HepG2 (cell line): ENCODE measurements around the gene CC2D1A. TPM values are rescaled to one million over a fixed set of nuclear protein-coding genes. Genes with fewer than 3 reads are reported as not detected.

ENCODE experiments used
- ATAC-seq: fragments of 200-7000 bp; cut with Tn5 transposase; 3 replicates; pipeline ENCODE4 v1.9.1; 2020; ENCODE audit warnings: mild to moderate bottlenecking, moderate library complexity
- BruUV-seq: library from RNA; stranded (reverse); fragments of 400-500 nt; replicated peaks from 2 replicates; lab custom pipeline; 2021; lab: Mats Ljungman, UMichigan
- CTCF ChIA-PET: fragments of 300-600 bp; formaldehyde crosslinking; extraction: SDS; loops from one replicate; lab custom pipeline; 2021; ENCODE audit warnings: low total read pairs, inconsistent platforms, low intra/inter-chr PET ratio; lab: Yijun Ruan, JAX
- POLR2A ChIA-PET: fragments of 350-600 bp; sonication (Branson Sonifier 250); formaldehyde crosslinking; loops from one replicate; lab custom pipeline; 2020; ENCODE audit warnings: antibody characterized with exemption, inconsistent platforms; lab: Yijun Ruan, JAX
- DNase-seq: peaks from one replicate; pipeline ENCODE4 v3.0.0-alpha.2; 2015; ENCODE audit warnings: low spot score
- FAIRE-seq: peaks from 3 replicates; lab custom pipeline; 2011; peaks lifted over from hg19 to GRCh38; lab: Jason Lieb, UNC
- H2AFZ ChIP-seq: one replicate; pipeline ENCODE4 v1.6.1; 2011; ENCODE audit warnings: low read length, inconsistent platforms
- H3K27ac ChIP-seq: fragments of 300-600 bp; 3 replicates; pipeline ENCODE4 v1.8.0; 2011; ENCODE audit warnings: mixed run types, mild to moderate bottlenecking, mixed read lengths, low read length, inconsistent platforms; ENCODE audit not compliant: insufficient read depth; ENCODE audit errors: extremely low read length
- H3K27me3 ChIP-seq, 2 experiments: fragments of 200-600 bp in 1 of 2; 2 replicates in 1 of 2; 3 replicates in 1 of 2; pipeline versions ENCODE4 v1.6.0 to v1.8.0; 2011; ENCODE audit warnings: low read length in 2 of 2, mild to moderate bottlenecking in 2 of 2, moderate library complexity in 2 of 2, inconsistent platforms in 1 of 2; ENCODE audit not compliant: insufficient read depth in 2 of 2, control insufficient read depth in 1 of 2
- H3K36me3 ChIP-seq, 2 experiments: fragments of 200-600 bp in 1 of 2; replicated peaks in 1 of 2; 2 replicates in 1 of 2; 3 replicates in 1 of 2; pipeline versions ENCODE4 v1.5.1 to v1.8.0; 2011; ENCODE audit warnings: low read length in 2 of 2, inconsistent platforms in 1 of 2; ENCODE audit not compliant: insufficient read depth in 2 of 2, control insufficient read depth in 1 of 2
- H3K4me1 ChIP-seq: 2 replicates; pipeline ENCODE4 v1.5.1; 2012; ENCODE audit warnings: low read length, inconsistent platforms; ENCODE audit not compliant: insufficient read depth
- H3K4me2 ChIP-seq: 2 replicates; pipeline ENCODE4 v1.6.0; 2011; ENCODE audit warnings: low read depth, low read length, inconsistent platforms
- H3K4me3 ChIP-seq, 3 experiments: fragments of 200-600 bp in 1 of 3; sonication (generic), shearing (Covaris generic) in 1 of 3; replicated peaks in 1 of 3; 2 replicates each; pipeline ENCODE4 v1.5.1; 2011 to 2016; ENCODE audit warnings: low read length in 3 of 3, inconsistent platforms in 2 of 3, low read depth in 2 of 3, mild to moderate bottlenecking in 2 of 3, control low read depth in 1 of 3, mixed read lengths in 1 of 3; ENCODE audit not compliant: insufficient read depth in 1 of 3
- H3K79me2 ChIP-seq: one replicate; pipeline ENCODE4 v1.6.1; 2011; ENCODE audit warnings: low read length, inconsistent platforms; ENCODE audit not compliant: insufficient read depth
- H3K9ac ChIP-seq: 2 replicates; pipeline ENCODE4 v1.6.0; 2011; ENCODE audit warnings: mild to moderate bottlenecking, low read depth, low read length, inconsistent platforms; ENCODE audit not compliant: insufficient read depth
- H3K9me3 ChIP-seq: 2 replicates; pipeline ENCODE4 v1.5.1; 2012; ENCODE audit warnings: mild to moderate bottlenecking, low read length
- H4K20me1 ChIP-seq: 2 replicates; pipeline ENCODE4 v1.6.0; 2011; ENCODE audit warnings: inconsistent platforms, mild to moderate bottlenecking, low read length, moderate library complexity; ENCODE audit not compliant: insufficient read depth
- CBX5 ChIP-seq: sonication (generic); formaldehyde crosslinking; IDR thresholded peaks from 2 replicates; pipeline ENCODE4 v1.4.0; 2020; ENCODE audit warnings: missing genetic modification reagents, borderline replicate concordance
- ELF3 ChIP-seq: IDR thresholded peaks from 2 replicates; pipeline ENCODE4 v1.6.1; 2016; ENCODE audit warnings: missing genetic modification reagents, missing compliant biosample characterization
- FOSL2 ChIP-seq: sonication (generic); formaldehyde crosslinking; IDR thresholded peaks from 2 replicates; pipeline ENCODE4 v1.4.0; 2020; ENCODE audit warnings: missing genetic modification reagents
- GATA4 ChIP-seq: sonication (generic); IDR thresholded peaks from 2 replicates; pipeline ENCODE4 v1.6.1; 2016; ENCODE audit warnings: antibody characterized with exemption, low read depth, borderline replicate concordance
- KAT8 ChIP-seq: IDR thresholded peaks from 2 replicates; pipeline ENCODE4 v1.6.1; 2016; ENCODE audit warnings: missing genetic modification reagents, missing compliant biosample characterization
- PHF21A ChIP-seq: sonication (generic); formaldehyde crosslinking; IDR thresholded peaks from 2 replicates; pipeline ENCODE4 v1.5.0; 2020; ENCODE audit warnings: mild to moderate bottlenecking, missing genetic modification reagents
- TERF1 ChIP-seq: sonication (generic); formaldehyde crosslinking; IDR thresholded peaks from 2 replicates; pipeline ENCODE4 v1.8.0; 2022; ENCODE audit warnings: mild to moderate bottlenecking, missing genetic modification reagents, moderate library complexity
- ZNF382 ChIP-seq: sonication (generic); formaldehyde crosslinking; IDR thresholded peaks from 2 replicates; pipeline ENCODE4 v1.5.0; 2020; ENCODE audit warnings: missing genetic modification reagents, mild to moderate bottlenecking, borderline replicate concordance
- ZNF652 ChIP-seq: IDR thresholded peaks from 2 replicates; pipeline ENCODE4 v1.6.1; 2016; ENCODE audit warnings: low read depth, borderline replicate concordance
- ZNF687 ChIP-seq: sonication (generic); formaldehyde crosslinking; IDR thresholded peaks from 2 replicates; pipeline ENCODE4 v1.5.1; 2020; ENCODE audit warnings: mild to moderate bottlenecking, missing genetic modification reagents, moderate library complexity
- ZSCAN22 ChIP-seq: sonication (generic); formaldehyde crosslinking; IDR thresholded peaks from 2 replicates; pipeline ENCODE4 v1.4.0; 2020; ENCODE audit warnings: mild to moderate bottlenecking, missing genetic modification reagents
- WGBS: methylation state at CpG from one replicate; pipeline ENCODE4 v1.1.6; 2017; ENCODE audit warnings: low lambda C conversion rate; 5-methylcytosine and 5-hydroxymethylcytosine counted together
- in situ Hi-C: cut with HindIII; loops from 2 replicates; pipeline ENCODE4 v1.10.0; 2017; ENCODE audit warnings: low pct_unique_long_range_greater_than_20kb; ENCODE audit not compliant: extremely low pct_ligation_motif_present
- intact Hi-C: fragments of 100-400 bp; cut with micrococcal nuclease; formaldehyde crosslinking; loops from one replicate; pipeline ENCODE4 v1.10.0; 2022; ENCODE audit not compliant: unreplicated experiment
- polyA plus RNA-seq, 8 experiments: library from polyadenylated mRNA; depleted of rRNA in 3 of 8; stranded (reverse) in 7 of 8; unstranded in 1 of 8; fragments of >200 nt; fragmentation: Illumina TruSeq in 4 of 8; extraction: Trizol in 4 of 8; gene quantifications; 2 replicates each; pipeline versions ENCODE4 v1.2.1 to v1.2.3, GENCODE V29; 2011 to 2016; ENCODE audit warnings: low read depth in 4 of 8, missing spikeins in 1 of 8, mixed read lengths in 1 of 8; ENCODE audit not compliant: insufficient read depth in 1 of 8
- total RNA-seq, 5 experiments: library from RNA; depleted of rRNA; stranded (reverse); fragments of >200 nt; fragmentation: Illumina TruSeq; extraction: Trizol; gene quantifications; 2 replicates each; pipeline ENCODE4 v1.2.3, GENCODE V29; 2016; ENCODE audit warnings: low read depth in 1 of 5
- TF ChIP-seq, protein P1 (sequence below): sonication (generic); formaldehyde crosslinking; IDR thresholded peaks from 2 replicates; pipeline ENCODE4 v1.5.0; 2020; ENCODE audit warnings: mild to moderate bottlenecking, missing genetic modification reagents
- TF ChIP-seq, protein P2 (sequence below): sonication (generic); formaldehyde crosslinking; IDR thresholded peaks from 2 replicates; pipeline ENCODE4 v1.4.0; 2020; ENCODE audit warnings: missing genetic modification reagents

Gene CC2D1A
- total and polyA plus RNA-seq, 2 of the 13 experiments (the other 11 are each of a cell fraction or from before 2014, with no cell fraction given) = 9.7 to 11.5 TPM

- TF ChIP-seq PHF21A (CRISPR knock-in tag) (no peak), ZNF687 (CRISPR knock-in tag) (0 out of 2 replicates have a peak, but pooled peaks have one; percentile 11), ZNF652 (CRISPR knock-in tag) (peak; percentile 87), ZNF382 (CRISPR knock-in tag) (no peak), CBX5 (no peak), FOSL2 (CRISPR knock-in tag) (no peak), ZSCAN22 (CRISPR knock-in tag) (0 out of 2 replicates have a peak, but pooled peaks have one; percentile 33), KAT8 (CRISPR knock-in tag) (no peak), ELF3 (no peak), GATA4 (no peak), TERF1 (CRISPR knock-in tag) (no peak)
- TF ChIP-seq, protein P1, sequence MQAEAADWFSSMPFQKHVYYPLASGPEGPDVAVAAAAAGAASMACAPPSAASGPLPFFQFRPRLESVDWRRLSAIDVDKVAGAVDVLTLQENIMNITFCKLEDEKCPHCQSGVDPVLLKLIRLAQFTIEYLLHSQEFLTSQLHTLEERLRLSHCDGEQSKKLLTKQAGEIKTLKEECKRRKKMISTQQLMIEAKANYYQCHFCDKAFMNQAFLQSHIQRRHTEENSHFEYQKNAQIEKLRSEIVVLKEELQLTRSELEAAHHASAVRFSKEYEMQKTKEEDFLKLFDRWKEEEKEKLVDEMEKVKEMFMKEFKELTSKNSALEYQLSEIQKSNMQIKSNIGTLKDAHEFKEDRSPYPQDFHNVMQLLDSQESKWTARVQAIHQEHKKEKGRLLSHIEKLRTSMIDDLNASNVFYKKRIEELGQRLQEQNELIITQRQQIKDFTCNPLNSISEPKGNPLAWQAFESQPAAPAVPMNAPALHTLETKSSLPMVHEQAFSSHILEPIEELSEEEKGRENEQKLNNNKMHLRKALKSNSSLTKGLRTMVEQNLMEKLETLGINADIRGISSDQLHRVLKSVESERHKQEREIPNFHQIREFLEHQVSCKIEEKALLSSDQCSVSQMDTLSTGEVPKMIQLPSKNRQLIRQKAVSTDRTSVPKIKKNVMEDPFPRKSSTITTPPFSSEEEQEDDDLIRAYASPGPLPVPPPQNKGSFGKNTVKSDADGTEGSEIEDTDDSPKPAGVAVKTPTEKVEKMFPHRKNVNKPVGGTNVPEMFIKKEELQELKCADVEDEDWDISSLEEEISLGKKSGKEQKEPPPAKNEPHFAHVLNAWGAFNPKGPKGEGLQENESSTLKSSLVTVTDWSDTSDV (CRISPR knock-in tag) = no peak
- TF ChIP-seq, protein P2, sequence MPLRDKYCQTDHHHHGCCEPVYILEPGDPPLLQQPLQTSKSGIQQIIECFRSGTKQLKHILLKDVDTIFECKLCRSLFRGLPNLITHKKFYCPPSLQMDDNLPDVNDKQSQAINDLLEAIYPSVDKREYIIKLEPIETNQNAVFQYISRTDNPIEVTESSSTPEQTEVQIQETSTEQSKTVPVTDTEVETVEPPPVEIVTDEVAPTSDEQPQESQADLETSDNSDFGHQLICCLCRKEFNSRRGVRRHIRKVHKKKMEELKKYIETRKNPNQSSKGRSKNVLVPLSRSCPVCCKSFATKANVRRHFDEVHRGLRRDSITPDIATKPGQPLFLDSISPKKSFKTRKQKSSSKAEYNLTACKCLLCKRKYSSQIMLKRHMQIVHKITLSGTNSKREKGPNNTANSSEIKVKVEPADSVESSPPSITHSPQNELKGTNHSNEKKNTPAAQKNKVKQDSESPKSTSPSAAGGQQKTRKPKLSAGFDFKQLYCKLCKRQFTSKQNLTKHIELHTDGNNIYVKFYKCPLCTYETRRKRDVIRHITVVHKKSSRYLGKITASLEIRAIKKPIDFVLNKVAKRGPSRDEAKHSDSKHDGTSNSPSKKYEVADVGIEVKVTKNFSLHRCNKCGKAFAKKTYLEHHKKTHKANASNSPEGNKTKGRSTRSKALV = no peak
- WGBS = 51% methylated on average over 10 of the region's 10 CpGs
- BruUV-seq = no TSS peak
- DNase-seq = no peak
- H3K36me3 ChIP-seq = no peaks in the 10 kb centered on the region
- in situ Hi-C loops = loop anchor here (5.0 to 25.0 kb wide), 3 partner anchors 69 to 529 kb away; partner anchors contain the start of genes DCAF15, DDX39A and MISP3
- ChIA-PET CTCF (interaction anchor here (5.0 kb wide), 1 partner anchor 190 kb away, joined by 79 read pairs; the partner anchor contains the start of gene MISP3), POLR2A (interaction anchor here (0.6 to 1.3 kb wide), 2 partner anchors 166 to 178 kb away, joined by 3 read pairs; partner anchors contain the start of gene PALM3)
- no peak for FAIRE-seq
- H3K79me2 ChIP-seq = no peaks in the 10 kb centered on the region
- H3K9me3 ChIP-seq = no peaks in the 10 kb centered on the region
- H4K20me1 ChIP-seq = no peaks in the 10 kb centered on the region
- peaks cover 62% of the 10 kb centered on the region for H3K4me1 ChIP-seq
- no peak for ATAC-seq
- intact Hi-C loops = no loop called here
- no peak overlapping the region for H3K4me2 ChIP-seq
- no peak overlapping the region for H3K27ac ChIP-seq
- H3K4me3 ChIP-seq = no peak overlapping the region
- peaks cover 2 to 28% of the 10 kb centered on the region in 2 experiments; a peak in 4 of 5 replicates for H3K27me3 ChIP-seq
- H3K9ac ChIP-seq = no peak overlapping the region
- H2AFZ ChIP-seq = no peak overlapping the region
Measured at GRCh38 chr19:13883516-13884064, 22.4 kb upstream of the CC2D1A start.
